HepG2 (cell line): Measurements from ENCODE around the gene TMEM114. TPM values are rescaled to one million over a fixed set of nuclear protein-coding genes. Genes with fewer than 3 reads are reported as not detected.

Experiments
- AGO1 ChIP-seq: fragments of 200-400 bp; formaldehyde crosslinking; IDR thresholded peaks from 2 replicates; pipeline ENCODE4 v1.6.1; 2017; ENCODE audit warnings: mild to moderate bottlenecking, low read depth, low read length, moderate library complexity; ENCODE audit not compliant: poor library complexity, severe bottlenecking
- CAMTA2 ChIP-seq: sonication (generic); formaldehyde crosslinking; IDR thresholded peaks from 2 replicates; pipeline ENCODE4 v1.4.0; 2020; ENCODE audit warnings: mild to moderate bottlenecking, missing genetic modification reagents, borderline replicate concordance
- HIVEP1 ChIP-seq: sonication (generic); formaldehyde crosslinking; IDR thresholded peaks from 2 replicates; pipeline ENCODE4 v1.4.0; 2020; ENCODE audit warnings: mild to moderate bottlenecking, missing genetic modification reagents
- POLR2AphosphoS5 ChIP-seq: IDR thresholded peaks from 2 replicates; pipeline ENCODE4 v1.6.1; 2012; ENCODE audit warnings: low read depth, low read length
- PPARG ChIP-seq: conservative IDR thresholded peaks from 2 replicates; pipeline ENCODE4 v1.6.1; 2016; ENCODE audit warnings: missing biosample characterization, missing genetic modification reagents
- RCOR2 ChIP-seq: IDR thresholded peaks from 2 replicates; pipeline ENCODE4 v1.6.1; 2016; ENCODE audit warnings: missing biosample characterization, missing genetic modification reagents
- TBX2 ChIP-seq: sonication (generic); formaldehyde crosslinking; IDR thresholded peaks from 2 replicates; pipeline ENCODE4 v1.5.0; 2020; ENCODE audit warnings: missing genetic modification reagents, mild to moderate bottlenecking, borderline replicate concordance
- TOPORS ChIP-seq: sonication (generic); formaldehyde crosslinking; IDR thresholded peaks from 2 replicates; pipeline ENCODE4 v1.8.0; 2023; ENCODE audit warnings: mild to moderate bottlenecking, missing genetic modification reagents
- WIZ ChIP-seq: sonication (generic); formaldehyde crosslinking; IDR thresholded peaks from 2 replicates; pipeline ENCODE4 v1.5.1; 2020; ENCODE audit warnings: mild to moderate bottlenecking, missing genetic modification reagents
- ZNF34 ChIP-seq: sonication (generic); formaldehyde crosslinking; IDR thresholded peaks from 2 replicates; pipeline ENCODE4 v1.4.0; 2020; ENCODE audit warnings: mild to moderate bottlenecking, missing genetic modification reagents, borderline replicate concordance
- ZNF556 ChIP-seq: sonication (generic); formaldehyde crosslinking; IDR thresholded peaks from 2 replicates; pipeline ENCODE4 v1.4.0; 2020; ENCODE audit warnings: mild to moderate bottlenecking, missing genetic modification reagents, borderline replicate concordance
- ZNF564 ChIP-seq: sonication (generic); formaldehyde crosslinking; IDR thresholded peaks from 2 replicates; pipeline ENCODE4 v1.8.1; 2023; ENCODE audit warnings: mild to moderate bottlenecking, missing genetic modification reagents
- polyA plus RNA-seq, 8 experiments: library from polyadenylated mRNA; depleted of rRNA in 3 of 8; stranded (reverse) in 7 of 8; unstranded in 1 of 8; fragments of >200 nt; fragmentation: Illumina TruSeq in 4 of 8; extraction: Trizol in 4 of 8; gene quantifications; 2 replicates each; pipeline versions ENCODE4 v1.2.1 to v1.2.3, GENCODE V29; 2011 to 2016; ENCODE audit warnings: low read depth in 4 of 8, missing spikeins in 1 of 8, mixed read lengths in 1 of 8; ENCODE audit not compliant: insufficient read depth in 1 of 8
- total RNA-seq, 5 experiments: library from RNA; depleted of rRNA; stranded (reverse); fragments of >200 nt; fragmentation: Illumina TruSeq; extraction: Trizol; gene quantifications; 2 replicates each; pipeline ENCODE4 v1.2.3, GENCODE V29; 2016; ENCODE audit warnings: low read depth in 1 of 5
- TF ChIP-seq, protein P1 (sequence below): sonication (generic); formaldehyde crosslinking; IDR thresholded peaks from 2 replicates; pipeline ENCODE4 v1.4.0; 2020; ENCODE audit warnings: mild to moderate bottlenecking, missing genetic modification reagents
- TF ChIP-seq, protein P2 (sequence below): sonication (generic); formaldehyde crosslinking; IDR thresholded peaks from 2 replicates; pipeline ENCODE4 v1.8.0; 2022; ENCODE audit warnings: mild to moderate bottlenecking, missing genetic modification reagents, borderline replicate concordance
- TF ChIP-seq, protein P3 (sequence below), 2 experiments: sonication (generic) in 1 of 2; formaldehyde crosslinking in 1 of 2; IDR thresholded peaks; 2 replicates each; pipeline versions ENCODE4 v1.4.0 to v1.6.1; 2016 to 2020; ENCODE audit warnings: borderline replicate concordance in 1 of 2, low read depth in 1 of 2, mild to moderate bottlenecking in 1 of 2, missing genetic modification reagents in 1 of 2
- TF ChIP-seq, protein P4 (sequence below): sonication (generic); formaldehyde crosslinking; IDR thresholded peaks from 2 replicates; pipeline ENCODE4 v1.9.0; 2022; ENCODE audit warnings: low read depth, missing genetic modification reagents

TMEM114 gene
- total and polyA plus RNA-seq, 2 of the 13 experiments (the other 11 are each of a cell fraction or from before 2014, with no cell fraction given) = not detected

DNA sequence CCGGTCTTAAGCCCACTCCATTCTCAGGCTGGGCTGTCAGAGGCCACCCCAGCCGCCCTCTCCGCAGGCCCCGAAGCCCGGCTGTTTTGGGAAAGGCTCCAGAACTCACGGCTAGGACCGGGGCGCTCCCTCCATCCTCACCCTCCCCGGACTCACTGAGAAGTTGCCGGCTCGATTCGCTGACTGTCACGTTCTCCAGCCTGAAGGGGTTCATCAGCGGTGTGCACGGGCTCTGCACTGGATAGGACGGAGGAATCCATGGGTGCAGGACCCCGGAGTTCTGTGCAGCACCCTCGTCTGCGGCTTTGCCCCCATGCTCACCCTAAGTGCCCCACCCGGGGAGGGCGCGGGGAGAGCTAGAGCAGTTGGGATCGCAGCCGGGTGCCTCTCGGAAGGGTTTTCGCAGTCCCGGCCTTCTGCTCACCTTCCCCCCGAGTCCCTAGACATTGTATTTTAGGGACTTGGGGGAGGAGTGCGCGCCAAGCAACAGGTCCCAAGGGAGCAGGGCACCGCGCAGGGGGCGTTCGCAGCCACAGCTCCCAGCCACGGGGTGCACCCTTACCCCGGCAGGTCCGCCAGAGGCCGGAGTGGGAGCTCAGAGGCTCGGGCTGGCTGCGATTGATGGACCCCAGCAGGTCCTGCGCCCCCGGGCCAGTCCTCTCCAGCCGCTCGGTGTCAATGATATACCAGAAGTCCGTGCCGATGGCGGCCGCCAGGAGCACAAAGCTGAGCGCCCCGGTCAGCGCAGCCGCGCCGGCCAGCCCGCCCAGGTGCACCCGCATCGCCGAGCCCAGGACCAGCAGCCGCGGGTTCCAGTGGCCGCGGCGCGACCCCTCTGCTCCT lies 1.0 kb downstream of the TMEM114 start (continued):
- TF ChIP-seq, protein P1, sequence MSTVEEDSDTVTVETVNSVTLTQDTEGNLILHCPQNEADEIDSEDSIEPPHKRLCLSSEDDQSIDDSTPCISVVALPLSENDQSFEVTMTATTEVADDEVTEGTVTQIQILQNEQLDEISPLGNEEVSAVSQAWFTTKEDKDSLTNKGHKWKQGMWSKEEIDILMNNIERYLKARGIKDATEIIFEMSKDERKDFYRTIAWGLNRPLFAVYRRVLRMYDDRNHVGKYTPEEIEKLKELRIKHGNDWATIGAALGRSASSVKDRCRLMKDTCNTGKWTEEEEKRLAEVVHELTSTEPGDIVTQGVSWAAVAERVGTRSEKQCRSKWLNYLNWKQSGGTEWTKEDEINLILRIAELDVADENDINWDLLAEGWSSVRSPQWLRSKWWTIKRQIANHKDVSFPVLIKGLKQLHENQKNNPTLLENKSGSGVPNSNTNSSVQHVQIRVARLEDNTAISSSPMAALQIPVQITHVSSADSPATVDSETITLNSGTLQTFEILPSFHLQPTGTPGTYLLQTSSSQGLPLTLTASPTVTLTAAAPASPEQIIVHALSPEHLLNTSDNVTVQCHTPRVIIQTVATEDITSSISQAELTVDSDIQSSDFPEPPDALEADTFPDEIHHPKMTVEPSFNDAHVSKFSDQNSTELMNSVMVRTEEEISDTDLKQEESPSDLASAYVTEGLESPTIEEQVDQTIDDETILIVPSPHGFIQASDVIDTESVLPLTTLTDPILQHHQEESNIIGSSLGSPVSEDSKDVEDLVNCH (CRISPR knock-in tag) = no peak
- TF ChIP-seq POLR2AphosphoS5 (no peak), HIVEP1 (CRISPR knock-in tag) (peak; percentile 68; the same call in 1 of the 2 replicates), AGO1 (no peak), TBX2 (CRISPR knock-in tag) (peak; percentile 8; the same call in 1 of the 2 replicates), TOPORS (CRISPR knock-in tag) (no peak), ZNF34 (no peak), ZNF556 (CRISPR knock-in tag) (0 out of 2 replicates have a peak, but pooled peaks have one; percentile 34), ZNF564 (CRISPR knock-in tag) (peak; percentile 50; the same call in 1 of the 2 replicates), PPARG (CRISPR knock-in tag) (no peak), RCOR2 (CRISPR knock-in tag) (no peak), WIZ (no peak), CAMTA2 (CRISPR knock-in tag) (0 out of 2 replicates have a peak, but pooled peaks have one; percentile 8)
- TF ChIP-seq, protein P2, sequence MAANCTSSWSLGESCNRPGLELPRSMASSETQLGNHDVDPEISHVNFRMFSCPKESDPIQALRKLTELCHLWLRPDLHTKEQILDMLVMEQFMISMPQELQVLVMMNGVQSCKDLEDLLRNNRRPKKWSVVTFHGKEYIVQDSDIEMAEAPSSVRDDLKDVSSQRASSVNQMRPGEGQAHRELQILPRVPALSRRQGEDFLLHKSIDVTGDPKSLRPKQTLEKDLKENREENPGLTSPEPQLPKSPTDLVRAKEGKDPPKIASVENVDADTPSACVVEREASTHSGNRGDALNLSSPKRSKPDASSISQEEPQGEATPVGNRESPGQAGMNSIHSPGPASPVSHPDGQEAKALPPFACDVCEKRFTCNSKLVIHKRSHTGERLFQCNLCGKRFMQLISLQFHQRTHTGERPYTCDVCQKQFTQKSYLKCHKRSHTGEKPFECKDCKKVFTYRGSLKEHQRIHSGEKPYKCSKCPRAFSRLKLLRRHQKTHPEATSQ = no peak
- TF ChIP-seq, protein P3, sequence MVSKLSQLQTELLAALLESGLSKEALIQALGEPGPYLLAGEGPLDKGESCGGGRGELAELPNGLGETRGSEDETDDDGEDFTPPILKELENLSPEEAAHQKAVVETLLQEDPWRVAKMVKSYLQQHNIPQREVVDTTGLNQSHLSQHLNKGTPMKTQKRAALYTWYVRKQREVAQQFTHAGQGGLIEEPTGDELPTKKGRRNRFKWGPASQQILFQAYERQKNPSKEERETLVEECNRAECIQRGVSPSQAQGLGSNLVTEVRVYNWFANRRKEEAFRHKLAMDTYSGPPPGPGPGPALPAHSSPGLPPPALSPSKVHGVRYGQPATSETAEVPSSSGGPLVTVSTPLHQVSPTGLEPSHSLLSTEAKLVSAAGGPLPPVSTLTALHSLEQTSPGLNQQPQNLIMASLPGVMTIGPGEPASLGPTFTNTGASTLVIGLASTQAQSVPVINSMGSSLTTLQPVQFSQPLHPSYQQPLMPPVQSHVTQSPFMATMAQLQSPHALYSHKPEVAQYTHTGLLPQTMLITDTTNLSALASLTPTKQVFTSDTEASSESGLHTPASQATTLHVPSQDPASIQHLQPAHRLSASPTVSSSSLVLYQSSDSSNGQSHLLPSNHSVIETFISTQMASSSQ (IDR thresholded peaks at IDR 0.05; ENCODE audit: low read depth) = no peak
- TF ChIP-seq, protein P3 (CRISPR knock-in tag; IDR thresholded peaks at IDR 0.05; ENCODE audit: borderline replicate concordance) = no peak
- TF ChIP-seq, protein P4, sequence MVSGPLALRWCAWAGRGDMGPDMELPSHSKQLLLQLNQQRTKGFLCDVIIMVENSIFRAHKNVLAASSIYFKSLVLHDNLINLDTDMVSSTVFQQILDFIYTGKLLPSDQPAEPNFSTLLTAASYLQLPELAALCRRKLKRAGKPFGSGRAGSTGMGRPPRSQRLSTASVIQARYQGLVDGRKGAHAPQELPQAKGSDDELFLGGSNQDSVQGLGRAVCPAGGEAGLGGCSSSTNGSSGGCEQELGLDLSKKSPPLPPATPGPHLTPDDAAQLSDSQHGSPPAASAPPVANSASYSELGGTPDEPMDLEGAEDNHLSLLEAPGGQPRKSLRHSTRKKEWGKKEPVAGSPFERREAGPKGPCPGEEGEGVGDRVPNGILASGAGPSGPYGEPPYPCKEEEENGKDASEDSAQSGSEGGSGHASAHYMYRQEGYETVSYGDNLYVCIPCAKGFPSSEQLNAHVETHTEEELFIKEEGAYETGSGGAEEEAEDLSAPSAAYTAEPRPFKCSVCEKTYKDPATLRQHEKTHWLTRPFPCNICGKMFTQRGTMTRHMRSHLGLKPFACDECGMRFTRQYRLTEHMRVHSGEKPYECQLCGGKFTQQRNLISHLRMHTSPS (CRISPR knock-in tag) = no peak
